Liver (tissue), 9 donors: ENCODE measurements around the gene HEXIM1. TPM values are rescaled to one million over a fixed set of nuclear protein-coding genes. Genes with fewer than 3 reads are reported as not detected.

Source experiments
- DNase-seq: peaks from one replicate; pipeline ENCODE4 v3.0.0-alpha.2; 2017; ENCODE audit warnings: low spot score
- H3K27ac ChIP-seq, 2 donors: one replicate each; pipeline ENCODE4 v1.7.0; 2013; ENCODE audit warnings: inconsistent platforms in 2 of 2, low read length in 2 of 2, control low read depth in 1 of 2, low read depth in 1 of 2, mild to moderate bottlenecking in 1 of 2
- H3K27me3 ChIP-seq, 4 donors: one replicate each; pipeline versions ENCODE4 v1.6.1 to v1.7.0; 2013; ENCODE audit warnings: low read length in 3 of 4, inconsistent platforms in 1 of 4, mild to moderate bottlenecking in 1 of 4, moderate library complexity in 1 of 4; ENCODE audit not compliant: control insufficient read depth in 4 of 4, insufficient read depth in 4 of 4
- H3K36me3 ChIP-seq, 4 donors: one replicate each; pipeline versions ENCODE4 v1.6.1 to v1.7.0; 2013; ENCODE audit warnings: low read length in 3 of 4, mild to moderate bottlenecking in 3 of 4, low read depth in 1 of 4, moderate library complexity in 1 of 4; ENCODE audit not compliant: control insufficient read depth in 4 of 4, insufficient read depth in 3 of 4
- H3K4me1 ChIP-seq, 4 donors: one replicate each; pipeline versions ENCODE4 v1.6.1 to v1.7.0; 2013; ENCODE audit warnings: low read length in 3 of 4, mild to moderate bottlenecking in 3 of 4, moderate library complexity in 1 of 4; ENCODE audit not compliant: control insufficient read depth in 4 of 4, insufficient read depth in 4 of 4
- H3K4me3 ChIP-seq, 3 donors: one replicate each; pipeline versions ENCODE4 v1.6.1 to v1.7.0; 2013; ENCODE audit warnings: low read length in 3 of 3, control low read depth in 1 of 3, low read depth in 1 of 3, mild to moderate bottlenecking in 1 of 3
- H3K9ac ChIP-seq, 2 donors: one replicate each; pipeline ENCODE4 v1.7.0; 2013; ENCODE audit warnings: low read length in 2 of 2, mild to moderate bottlenecking in 2 of 2, moderate library complexity in 2 of 2, control low read depth in 1 of 2, low read depth in 1 of 2
- H3K9me3 ChIP-seq, 4 donors: one replicate each; pipeline versions ENCODE4 v1.6.1 to v1.7.0; 2013; ENCODE audit warnings: low read length in 3 of 4; ENCODE audit not compliant: control insufficient read depth in 4 of 4
- ATF3 ChIP-seq: IDR thresholded peaks from 2 replicates; pipeline ENCODE4 v1.6.1; 2016; ENCODE audit warnings: antibody characterized with exemption
- CTCF ChIP-seq: fragments of 150-350 bp; IDR thresholded peaks from 2 replicates; pipeline ENCODE4 v1.5.1; 2017; ENCODE audit warnings: improper control_type of control experiment, low read depth, low read length; ENCODE audit not compliant: missing input control
- EGR1 ChIP-seq, 2 donors: IDR thresholded peaks; 2 replicates each; pipeline ENCODE4 v1.6.1; 2016 to 2018; ENCODE audit warnings: antibody characterized with exemption in 2 of 2, low read depth in 2 of 2
- FOXA1 ChIP-seq: IDR thresholded peaks from 2 replicates; pipeline ENCODE4 v1.6.1; 2016; ENCODE audit warnings: antibody characterized with exemption
- FOXA2 ChIP-seq: IDR thresholded peaks from 2 replicates; pipeline ENCODE4 v1.6.1; 2016; ENCODE audit warnings: antibody characterized with exemption
- GABPA ChIP-seq, 2 donors: IDR thresholded peaks in 1 of 2; conservative IDR thresholded peaks in 1 of 2; 2 replicates each; pipeline ENCODE4 v1.6.1; 2016; ENCODE audit warnings: antibody characterized with exemption in 2 of 2, mild to moderate bottlenecking in 1 of 2, moderate library complexity in 1 of 2
- HNF4A ChIP-seq, 2 donors: conservative IDR thresholded peaks; 2 replicates each; pipeline ENCODE4 v1.6.1; 2016; ENCODE audit warnings: antibody characterized with exemption in 2 of 2, mild to moderate bottlenecking in 2 of 2
- HNF4G ChIP-seq: IDR thresholded peaks from 2 replicates; pipeline ENCODE4 v1.6.1; 2016; ENCODE audit warnings: antibody characterized with exemption
- JUND ChIP-seq, 2 donors: IDR thresholded peaks; 2 replicates each; pipeline ENCODE4 v1.6.1; 2016; ENCODE audit warnings: antibody characterized with exemption in 2 of 2
- MAX ChIP-seq: IDR thresholded peaks from 2 replicates; pipeline ENCODE4 v1.6.1; 2016; ENCODE audit warnings: antibody characterized with exemption
- NR2F2 ChIP-seq: IDR thresholded peaks from 2 replicates; pipeline ENCODE4 v1.6.1; 2016; ENCODE audit warnings: antibody characterized with exemption
- RAD21 ChIP-seq, 2 donors: IDR thresholded peaks; 2 replicates each; pipeline ENCODE4 v1.6.1; 2016; ENCODE audit warnings: antibody characterized with exemption in 2 of 2, mild to moderate bottlenecking in 2 of 2
- REST ChIP-seq: IDR thresholded peaks from 2 replicates; pipeline ENCODE4 v1.6.1; 2016; ENCODE audit warnings: antibody characterized with exemption, mild to moderate bottlenecking
- RXRA ChIP-seq, 2 donors: IDR thresholded peaks; 2 replicates each; pipeline ENCODE4 v1.6.1; 2017 to 2018; ENCODE audit warnings: antibody characterized with exemption in 2 of 2, mild to moderate bottlenecking in 1 of 2
- SP1 ChIP-seq: IDR thresholded peaks from 2 replicates; pipeline ENCODE4 v1.6.1; 2018; ENCODE audit warnings: antibody characterized with exemption, mild to moderate bottlenecking
- TAF1 ChIP-seq: conservative IDR thresholded peaks from 2 replicates; pipeline ENCODE4 v1.6.1; 2016; ENCODE audit warnings: antibody characterized with exemption, mild to moderate bottlenecking
- YY1 ChIP-seq: IDR thresholded peaks from 2 replicates; pipeline ENCODE4 v1.6.1; 2016; ENCODE audit warnings: antibody characterized with exemption, mild to moderate bottlenecking
- ZBTB33 ChIP-seq: IDR thresholded peaks from 2 replicates; pipeline ENCODE4 v1.6.1; 2016; ENCODE audit warnings: antibody characterized with exemption
- WGBS: extraction: QIAGEN DNeasy Blood & Tissue Kit; methylation state at CpG from one replicate; pipeline ENCODE4 v1.1.7; 2013; 5-methylcytosine and 5-hydroxymethylcytosine counted together
- polyA plus RNA-seq, 2 donors: library from polyadenylated mRNA; stranded (reverse) in 1 of 2; unstranded in 1 of 2; fragments of 200-250 nt in 1 of 2; fragments of >200 nt in 1 of 2; fragmentation: Nextera tagmentation in 1 of 2; extraction: Ambion mirVana in 1 of 2; gene quantifications; one replicate each; pipeline versions ENCODE4 v1.2.1 to v1.2.3, GENCODE V29; 2013 to 2015
- total RNA-seq, 2 donors: library from RNA; depleted of rRNA; stranded (reverse); fragments of >200 nt; gene quantifications; one replicate each; pipeline ENCODE4 v1.2.3, GENCODE V29; 2014
- donor health status: healthy.
- donor health status: healthy.
- donor health status: healthy.
- donor health status: healthy.
- donor health status: healthy.

HEXIM1 gene
- total and polyA plus RNA-seq, 4 donors = 7.4 to 14.3 (median 12.3) TPM

- WGBS = 57% methylated on average over 20 of the region's 20 CpGs
- Histone ChIP-seq H3K27ac (peak overlapping the region; percentile 58 to 81), H3K4me1 (peaks cover 7 to 26% (median 21%) of the 10 kb centered on the region in 4 donors), H3K27me3 (no peaks in the 10 kb centered on the region), H3K36me3 (peaks cover 0 to 14% (median 0%) of the 10 kb centered on the region in 4 donors), H3K9ac (no peak overlapping the region), H3K9me3 (no peaks in the 10 kb centered on the region), H3K4me3 (no peak overlapping the region)
- DNase-seq = no peak
- TF ChIP-seq MAX (no peak), CTCF (no peak), TAF1 (no peak), EGR1 (IDR thresholded peaks at IDR 0.05; ENCODE audit: low read depth in 2 of 2) (no peak), YY1 (no peak), FOXA2 (no peak), RXRA (IDR thresholded peaks at IDR 0.05) (no peak), GABPA (IDR thresholded peaks at IDR 0.05 in 1 of 2, conservative IDR thresholded peaks at IDR 0.05 in 1 of 2) (no peak), JUND (IDR thresholded peaks at IDR 0.05) (no peak), ATF3 (no peak), HNF4G (no peak), HNF4A (conservative IDR thresholded peaks at IDR 0.05) (no peak), FOXA1 (no peak), NR2F2 (no peak), RAD21 (IDR thresholded peaks at IDR 0.05) (no peak), ZBTB33 (no peak), SP1 (no peak), REST (no peak)
Observed at GRCh38 chr17:45171338-45172231, 23.3 kb downstream of the HEXIM1 start.
